GM12865 (cell line): Measurements from ENCODE around the gene AP2B1.

Source experiments
- DNase-seq: peaks from one replicate; pipeline ENCODE4 v3.0.0; 2010; ENCODE audit warnings: low read depth
- H3K4me3 ChIP-seq: 2 replicates; pipeline ENCODE4 v1.5.1; 2011; ENCODE audit warnings: mild to moderate bottlenecking, low read depth, low read length, control low read depth
- CTCF ChIP-seq: IDR thresholded peaks from 2 replicates; pipeline ENCODE4 v1.5.1; 2011; ENCODE audit warnings: low read length, control low read depth, low read depth, inconsistent platforms; ENCODE audit not compliant: insufficient read depth; ENCODE audit errors: missing control alignments

The AP2B1 gene

GRCh38 chr17:35765756-35766488, 178.8 kb downstream of the AP2B1 start:
- no peak for TF ChIP-seq CTCF
- no peak overlapping the region for H3K4me3 ChIP-seq
- DNase-seq: no peak

- TF ChIP-seq CTCF: no peak
- DNase-seq: no peak
- H3K4me3 ChIP-seq: no peak overlapping the region
These were observed 179.4 kb downstream of the AP2B1 start for GRCh38 chr17:35766489-35766877.

GRCh38 chr17:35766903-35767510, 179.9 kb downstream of the AP2B1 start:
- H3K4me3 ChIP-seq: no peak overlapping the region
- TF ChIP-seq CTCF: peak; percentile 43
- DNase-seq: peak; percentile 32

GRCh38 chr17:35768797-35769196, 181.7 kb downstream of the AP2B1 start:
- DNase-seq: no peak
- TF ChIP-seq CTCF: no peak
- no peak overlapping the region for H3K4me3 ChIP-seq

GRCh38 chr17:35769895-35770486, 182.9 kb downstream of the AP2B1 start:
- DNase-seq: no peak
- TF ChIP-seq CTCF: peak; percentile 10
- H3K4me3 ChIP-seq: no peak overlapping the region

GRCh38 chr17:35773129-35773528, 186.0 kb downstream of the AP2B1 start:
- TF ChIP-seq CTCF: no peak
- no peak for DNase-seq
- no peak overlapping the region for H3K4me3 ChIP-seq
